HepG2 (cell line): ENCODE results near the gene UAP1L1. TPM values are rescaled to one million over a fixed set of nuclear protein-coding genes. Genes with fewer than 3 reads are reported as not detected.

Experiments
- ARNTL ChIP-seq: sonication (generic); formaldehyde crosslinking; IDR thresholded peaks from 2 replicates; pipeline ENCODE4 v1.4.0; 2020; ENCODE audit warnings: mild to moderate bottlenecking, missing genetic modification reagents
- FOXC1 ChIP-seq: sonication (generic); formaldehyde crosslinking; IDR thresholded peaks from 2 replicates; pipeline ENCODE4 v1.8.0; 2022; ENCODE audit warnings: mild to moderate bottlenecking, missing genetic modification reagents, borderline replicate concordance
- HNF4A ChIP-seq: sonication (generic); formaldehyde crosslinking; IDR thresholded peaks from 2 replicates; pipeline ENCODE4 v1.4.0; 2020; ENCODE audit warnings: missing genetic modification reagents
- HOXA9 ChIP-seq: sonication (generic); formaldehyde crosslinking; IDR thresholded peaks from 2 replicates; pipeline ENCODE4 v1.8.1; 2022; ENCODE audit warnings: missing genetic modification reagents, mild to moderate bottlenecking, moderate library complexity, borderline replicate concordance
- JDP2 ChIP-seq: sonication (generic); formaldehyde crosslinking; IDR thresholded peaks from 2 replicates; pipeline ENCODE4 v1.8.1; 2022; ENCODE audit warnings: missing genetic modification reagents, borderline replicate concordance
- MYNN ChIP-seq: sonication (generic); formaldehyde crosslinking; IDR thresholded peaks from 2 replicates; pipeline ENCODE4 v1.4.0; 2020; ENCODE audit warnings: mild to moderate bottlenecking, low read depth, missing genetic modification reagents
- RFXAP ChIP-seq: sonication (generic); formaldehyde crosslinking; IDR thresholded peaks from 2 replicates; pipeline ENCODE4 v1.4.0; 2020; ENCODE audit warnings: missing genetic modification reagents, borderline replicate concordance
- RXRA ChIP-seq: sonication (generic); formaldehyde crosslinking; IDR thresholded peaks from 2 replicates; pipeline ENCODE4 v1.5.1; 2020; ENCODE audit warnings: missing genetic modification reagents
- SETDB1 ChIP-seq: sonication (generic); formaldehyde crosslinking; IDR thresholded peaks from 2 replicates; pipeline ENCODE4 v1.5.1; 2020; ENCODE audit warnings: missing genetic modification reagents, mild to moderate bottlenecking, borderline replicate concordance
- TBX2 ChIP-seq: sonication (generic); formaldehyde crosslinking; IDR thresholded peaks from 2 replicates; pipeline ENCODE4 v1.5.0; 2020; ENCODE audit warnings: missing genetic modification reagents, mild to moderate bottlenecking, borderline replicate concordance
- ZC3H4 ChIP-seq: sonication (generic); formaldehyde crosslinking; IDR thresholded peaks from 2 replicates; pipeline ENCODE4 v1.4.0; 2020; ENCODE audit warnings: missing genetic modification reagents, borderline replicate concordance
- ZNF331 ChIP-seq: sonication (generic); formaldehyde crosslinking; IDR thresholded peaks from 2 replicates; pipeline ENCODE4 v1.4.0; 2020; ENCODE audit warnings: missing genetic modification reagents
- ZNF629 ChIP-seq: sonication (generic); formaldehyde crosslinking; conservative IDR thresholded peaks from 2 replicates; pipeline ENCODE4 v1.5.0; 2020; ENCODE audit warnings: missing genetic modification reagents
- ZNF780A ChIP-seq: sonication (generic); formaldehyde crosslinking; IDR thresholded peaks from 2 replicates; pipeline ENCODE4 v1.8.0; 2022; ENCODE audit warnings: mild to moderate bottlenecking, missing genetic modification reagents, moderate library complexity
- ZNF792 ChIP-seq: IDR thresholded peaks from 2 replicates; pipeline ENCODE4 v1.6.1; 2016
- polyA plus RNA-seq, 8 experiments: library from polyadenylated mRNA; depleted of rRNA in 3 of 8; stranded (reverse) in 7 of 8; unstranded in 1 of 8; fragments of >200 nt; fragmentation: Illumina TruSeq in 4 of 8; extraction: Trizol in 4 of 8; gene quantifications; 2 replicates each; pipeline versions ENCODE4 v1.2.1 to v1.2.3, GENCODE V29; 2011 to 2016; ENCODE audit warnings: low read depth in 4 of 8, missing spikeins in 1 of 8, mixed read lengths in 1 of 8; ENCODE audit not compliant: insufficient read depth in 1 of 8
- total RNA-seq, 5 experiments: library from RNA; depleted of rRNA; stranded (reverse); fragments of >200 nt; fragmentation: Illumina TruSeq; extraction: Trizol; gene quantifications; 2 replicates each; pipeline ENCODE4 v1.2.3, GENCODE V29; 2016; ENCODE audit warnings: low read depth in 1 of 5
- TF ChIP-seq, protein P1 (sequence below): sonication (generic); formaldehyde crosslinking; IDR thresholded peaks from 2 replicates; pipeline ENCODE4 v1.5.1; 2020; ENCODE audit warnings: mild to moderate bottlenecking, missing genetic modification reagents, moderate library complexity
- TF ChIP-seq, protein P2 (sequence below), 2 experiments: sonication (generic) in 1 of 2; formaldehyde crosslinking in 1 of 2; IDR thresholded peaks; 2 replicates each; pipeline versions ENCODE4 v1.4.0 to v1.6.1; 2016 to 2020; ENCODE audit warnings: borderline replicate concordance in 1 of 2, low read depth in 1 of 2, mild to moderate bottlenecking in 1 of 2, missing genetic modification reagents in 1 of 2
- TF ChIP-seq, protein P3 (sequence below): sonication (generic); formaldehyde crosslinking; IDR thresholded peaks from 2 replicates; pipeline ENCODE4 v1.8.0; 2022; ENCODE audit warnings: missing genetic modification reagents, low read depth, mild to moderate bottlenecking, borderline replicate concordance
- TF ChIP-seq, protein P4 (sequence below): sonication (generic); formaldehyde crosslinking; IDR thresholded peaks from 2 replicates; pipeline ENCODE4 v1.5.1; 2020; ENCODE audit warnings: mild to moderate bottlenecking, missing genetic modification reagents, moderate library complexity

The UAP1L1 gene
- total and polyA plus RNA-seq, 2 of the 13 experiments (the other 11 are each of a cell fraction or from before 2014, with no cell fraction given): 5.4 to 6.4 TPM

DNA sequence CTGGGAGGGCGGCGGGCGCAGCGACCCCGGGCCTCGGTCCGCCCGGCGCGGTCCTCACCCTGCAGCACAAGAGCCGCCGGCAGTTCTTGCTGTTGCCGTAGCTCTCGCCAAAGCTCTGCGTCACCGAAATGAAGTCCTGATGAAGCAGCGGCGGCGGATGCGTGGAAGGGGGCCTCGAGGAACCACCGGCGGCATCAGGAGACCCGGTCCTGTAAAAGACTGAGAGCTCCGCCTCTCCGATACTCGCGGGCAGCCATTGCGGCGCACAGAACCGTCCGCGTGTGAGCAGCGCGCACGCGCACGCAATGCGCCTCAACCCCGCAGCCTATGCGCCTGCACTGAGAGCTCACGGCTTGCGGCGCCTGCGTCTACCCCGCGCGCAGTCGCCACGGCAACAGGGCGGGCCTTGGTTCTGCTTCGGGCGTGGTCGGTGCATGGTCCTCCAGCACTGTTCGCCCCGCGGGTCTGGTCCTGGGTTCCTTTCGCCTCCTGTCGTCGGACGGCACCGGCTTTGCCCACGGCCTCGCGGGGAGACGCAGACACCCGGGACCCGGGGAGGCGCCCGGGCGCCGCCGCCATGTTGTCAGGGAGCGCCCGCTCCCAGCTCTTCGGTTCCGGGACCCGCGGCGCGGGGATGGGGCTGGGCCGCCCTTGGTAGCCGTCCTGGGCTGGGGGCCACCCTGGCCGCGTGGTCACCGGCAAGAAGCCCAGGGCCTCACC is 52.3 kb downstream of the UAP1L1 start (continued):
- TF ChIP-seq, protein P1, sequence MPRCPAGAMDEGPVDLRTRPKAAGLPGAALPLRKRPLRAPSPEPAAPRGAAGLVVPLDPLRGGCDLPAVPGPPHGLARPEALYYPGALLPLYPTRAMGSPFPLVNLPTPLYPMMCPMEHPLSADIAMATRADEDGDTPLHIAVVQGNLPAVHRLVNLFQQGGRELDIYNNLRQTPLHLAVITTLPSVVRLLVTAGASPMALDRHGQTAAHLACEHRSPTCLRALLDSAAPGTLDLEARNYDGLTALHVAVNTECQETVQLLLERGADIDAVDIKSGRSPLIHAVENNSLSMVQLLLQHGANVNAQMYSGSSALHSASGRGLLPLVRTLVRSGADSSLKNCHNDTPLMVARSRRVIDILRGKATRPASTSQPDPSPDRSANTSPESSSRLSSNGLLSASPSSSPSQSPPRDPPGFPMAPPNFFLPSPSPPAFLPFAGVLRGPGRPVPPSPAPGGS (CRISPR knock-in tag): peak; percentile 49; the same call in 1 of the 2 replicates
- TF ChIP-seq JDP2 (CRISPR knock-in tag) (no peak; the same call in 1 of the 2 replicates), RXRA (CRISPR knock-in tag) (no peak; the same call in none of the 2 replicates), HOXA9 (peak; percentile 72; the same call in 1 of the 2 replicates), ZNF792 (no peak; the same call in 1 of the 2 replicates), TBX2 (peak; percentile 58), HNF4A (CRISPR knock-in tag) (peak; percentile 21; the same call in 1 of the 2 replicates), ZC3H4 (no peak), ARNTL (CRISPR knock-in tag) (no peak), ZNF331 (CRISPR knock-in tag) (peak; percentile 41; the same call in 1 of the 2 replicates), RFXAP (CRISPR knock-in tag) (peak; percentile 64; the same call in 1 of the 2 replicates), ZNF629 (CRISPR knock-in tag) (no peak), ZNF780A (CRISPR knock-in tag) (no peak), SETDB1 (CRISPR knock-in tag) (no peak), MYNN (CRISPR knock-in tag) (no peak), FOXC1 (peak; percentile 45; the same call in 1 of the 2 replicates)
- TF ChIP-seq, protein P2, sequence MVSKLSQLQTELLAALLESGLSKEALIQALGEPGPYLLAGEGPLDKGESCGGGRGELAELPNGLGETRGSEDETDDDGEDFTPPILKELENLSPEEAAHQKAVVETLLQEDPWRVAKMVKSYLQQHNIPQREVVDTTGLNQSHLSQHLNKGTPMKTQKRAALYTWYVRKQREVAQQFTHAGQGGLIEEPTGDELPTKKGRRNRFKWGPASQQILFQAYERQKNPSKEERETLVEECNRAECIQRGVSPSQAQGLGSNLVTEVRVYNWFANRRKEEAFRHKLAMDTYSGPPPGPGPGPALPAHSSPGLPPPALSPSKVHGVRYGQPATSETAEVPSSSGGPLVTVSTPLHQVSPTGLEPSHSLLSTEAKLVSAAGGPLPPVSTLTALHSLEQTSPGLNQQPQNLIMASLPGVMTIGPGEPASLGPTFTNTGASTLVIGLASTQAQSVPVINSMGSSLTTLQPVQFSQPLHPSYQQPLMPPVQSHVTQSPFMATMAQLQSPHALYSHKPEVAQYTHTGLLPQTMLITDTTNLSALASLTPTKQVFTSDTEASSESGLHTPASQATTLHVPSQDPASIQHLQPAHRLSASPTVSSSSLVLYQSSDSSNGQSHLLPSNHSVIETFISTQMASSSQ (IDR thresholded peaks at IDR 0.05; ENCODE audit: low read depth): no peak
- TF ChIP-seq, protein P2 (CRISPR knock-in tag; IDR thresholded peaks at IDR 0.05; ENCODE audit: borderline replicate concordance): peak; percentile 50; the same call in 1 of the 2 replicates
- TF ChIP-seq, protein P3, sequence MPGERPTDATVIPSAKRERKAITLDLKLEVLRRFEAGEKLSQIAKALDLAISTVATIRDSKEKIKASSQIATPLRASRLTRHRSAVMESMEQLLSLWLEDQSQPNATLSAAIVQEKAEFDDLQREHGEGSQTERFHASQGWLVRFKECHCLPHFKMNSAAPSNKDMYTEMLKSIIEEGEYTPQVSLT (CRISPR knock-in tag): no peak
- TF ChIP-seq, protein P4, sequence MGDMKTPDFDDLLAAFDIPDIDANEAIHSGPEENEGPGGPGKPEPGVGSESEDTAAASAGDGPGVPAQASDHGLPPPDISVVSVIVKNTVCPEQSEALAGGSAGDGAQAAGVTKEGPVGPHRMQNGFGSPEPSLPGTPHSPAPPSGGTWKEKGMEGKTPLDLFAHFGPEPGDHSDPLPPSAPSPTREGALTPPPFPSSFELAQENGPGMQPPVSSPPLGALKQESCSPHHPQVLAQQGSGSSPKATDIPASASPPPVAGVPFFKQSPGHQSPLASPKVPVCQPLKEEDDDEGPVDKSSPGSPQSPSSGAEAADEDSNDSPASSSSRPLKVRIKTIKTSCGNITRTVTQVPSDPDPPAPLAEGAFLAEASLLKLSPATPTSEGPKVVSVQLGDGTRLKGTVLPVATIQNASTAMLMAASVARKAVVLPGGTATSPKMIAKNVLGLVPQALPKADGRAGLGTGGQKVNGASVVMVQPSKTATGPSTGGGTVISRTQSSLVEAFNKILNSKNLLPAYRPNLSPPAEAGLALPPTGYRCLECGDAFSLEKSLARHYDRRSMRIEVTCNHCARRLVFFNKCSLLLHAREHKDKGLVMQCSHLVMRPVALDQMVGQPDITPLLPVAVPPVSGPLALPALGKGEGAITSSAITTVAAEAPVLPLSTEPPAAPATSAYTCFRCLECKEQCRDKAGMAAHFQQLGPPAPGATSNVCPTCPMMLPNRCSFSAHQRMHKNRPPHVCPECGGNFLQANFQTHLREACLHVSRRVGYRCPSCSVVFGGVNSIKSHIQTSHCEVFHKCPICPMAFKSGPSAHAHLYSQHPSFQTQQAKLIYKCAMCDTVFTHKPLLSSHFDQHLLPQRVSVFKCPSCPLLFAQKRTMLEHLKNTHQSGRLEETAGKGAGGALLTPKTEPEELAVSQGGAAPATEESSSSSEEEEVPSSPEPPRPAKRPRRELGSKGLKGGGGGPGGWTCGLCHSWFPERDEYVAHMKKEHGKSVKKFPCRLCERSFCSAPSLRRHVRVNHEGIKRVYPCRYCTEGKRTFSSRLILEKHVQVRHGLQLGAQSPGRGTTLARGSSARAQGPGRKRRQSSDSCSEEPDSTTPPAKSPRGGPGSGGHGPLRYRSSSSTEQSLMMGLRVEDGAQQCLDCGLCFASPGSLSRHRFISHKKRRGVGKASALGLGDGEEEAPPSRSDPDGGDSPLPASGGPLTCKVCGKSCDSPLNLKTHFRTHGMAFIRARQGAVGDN (CRISPR knock-in tag): peak; percentile 87
